GM18951 (cell line): ENCODE data around the gene DSG3.

Experiments
- POLR2A ChIP-seq: IDR thresholded peaks from 4 replicates; pipeline ENCODE4 v1.6.1; 2011; ENCODE audit warnings: mild to moderate bottlenecking; ENCODE audit not compliant: insufficient read length, insufficient read depth; ENCODE audit errors: extremely low read depth
- in situ Hi-C: fragments of 300-500 bp; cut with MboI; formaldehyde crosslinking; loops from one replicate; pipeline ENCODE4 v1.12.0; 2022; ENCODE audit warnings: low sequenced_read_pairs, mixed read lengths, inconsistent platforms; ENCODE audit not compliant: unreplicated experiment

Gene DSG3

DNA sequence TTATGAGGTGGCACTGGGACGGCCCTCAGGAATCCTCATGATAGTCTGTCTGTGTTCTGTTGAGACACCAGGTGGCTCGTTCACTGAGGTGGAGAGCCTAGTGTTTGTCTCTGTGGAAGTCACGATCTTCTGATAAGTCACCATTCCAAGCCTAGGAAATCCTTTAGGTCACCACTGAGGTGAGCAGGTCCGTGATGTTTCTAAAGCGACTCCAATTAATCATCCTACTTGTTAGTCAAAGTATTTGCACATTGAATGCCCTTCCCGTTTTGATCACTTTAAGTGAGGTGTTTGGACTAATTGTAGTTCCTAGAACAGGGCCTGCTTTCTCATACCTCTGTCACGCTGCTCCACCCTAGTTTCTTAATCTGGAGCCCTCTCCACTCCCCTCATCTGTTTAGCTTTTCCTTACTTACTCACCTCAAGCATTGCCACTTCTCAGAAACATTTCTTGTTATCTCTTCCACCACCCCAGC, 28.0 kb upstream of the DSG3 start:
- TF ChIP-seq POLR2A = no peak
- in situ Hi-C loops = no loop called here

DNA sequence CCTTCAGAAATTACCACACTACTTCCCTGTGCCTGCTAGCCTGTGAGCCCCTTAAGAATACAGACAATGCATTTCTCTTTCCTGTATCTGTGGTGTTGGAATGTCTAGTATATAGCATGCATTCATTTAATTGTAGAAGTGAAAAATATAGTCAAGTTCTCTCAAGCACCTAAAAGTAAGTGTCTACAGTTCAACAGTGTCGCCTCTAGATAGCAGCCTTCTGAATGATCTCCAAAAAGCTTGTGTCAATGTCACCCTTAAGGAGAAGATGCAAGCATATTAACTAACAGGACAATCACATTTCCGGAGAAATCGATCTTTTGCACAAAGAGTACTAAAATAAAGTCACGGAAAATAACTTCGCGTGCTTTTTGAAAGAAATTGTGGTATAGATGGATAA, 27.5 kb upstream of the DSG3 start:
- TF ChIP-seq POLR2A = no peak
- in situ Hi-C loops = no loop called here

DNA sequence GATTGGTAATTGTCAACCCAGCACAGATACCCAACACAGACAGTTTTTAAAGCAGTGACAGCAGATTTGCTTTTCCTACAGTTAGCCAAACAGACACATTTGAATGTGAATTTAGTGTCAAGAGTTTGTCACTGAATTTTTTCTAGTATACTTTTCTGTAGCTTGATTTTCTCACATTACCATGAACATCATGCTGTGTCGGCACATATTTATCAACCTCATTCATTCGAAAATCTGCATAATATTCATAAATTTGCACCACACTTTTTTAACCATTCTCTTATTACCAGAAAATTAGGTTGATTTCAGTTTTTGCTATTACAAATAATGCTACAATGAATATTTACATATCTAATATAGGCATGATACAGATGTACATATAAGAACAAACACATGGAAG, 27.0 kb upstream of the DSG3 start:
- in situ Hi-C loops = no loop called here
- TF ChIP-seq POLR2A = no peak

DNA sequence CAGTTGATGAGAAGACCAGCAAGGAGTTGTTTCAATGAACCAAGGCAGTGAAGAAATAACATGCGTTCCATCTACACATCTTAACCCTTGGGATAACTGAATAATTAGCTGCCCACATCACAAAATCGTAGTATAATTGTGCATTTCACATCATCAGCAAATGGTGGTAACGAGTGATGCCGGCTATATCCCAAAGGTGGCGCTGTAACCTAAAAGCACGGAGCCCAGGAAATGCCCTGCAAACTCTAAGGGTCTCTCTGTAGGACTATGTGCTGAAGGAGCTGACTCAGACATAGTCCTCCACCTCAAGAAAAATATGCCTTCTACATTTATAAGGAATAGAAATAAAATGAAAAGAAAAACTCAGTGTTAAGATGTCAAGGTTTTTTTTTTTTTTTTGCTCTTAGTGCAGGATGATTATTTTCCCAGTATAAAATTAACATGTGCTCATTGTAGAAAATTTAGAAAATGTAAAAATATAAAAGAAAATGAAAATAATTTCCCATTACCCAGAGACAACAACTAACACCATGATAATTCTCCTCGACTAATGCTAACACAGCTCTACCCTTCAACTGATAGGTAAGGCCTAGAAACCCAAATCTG, 23.1 kb upstream of the DSG3 start:
- in situ Hi-C loops = no loop called here
- no peak for TF ChIP-seq POLR2A

DNA sequence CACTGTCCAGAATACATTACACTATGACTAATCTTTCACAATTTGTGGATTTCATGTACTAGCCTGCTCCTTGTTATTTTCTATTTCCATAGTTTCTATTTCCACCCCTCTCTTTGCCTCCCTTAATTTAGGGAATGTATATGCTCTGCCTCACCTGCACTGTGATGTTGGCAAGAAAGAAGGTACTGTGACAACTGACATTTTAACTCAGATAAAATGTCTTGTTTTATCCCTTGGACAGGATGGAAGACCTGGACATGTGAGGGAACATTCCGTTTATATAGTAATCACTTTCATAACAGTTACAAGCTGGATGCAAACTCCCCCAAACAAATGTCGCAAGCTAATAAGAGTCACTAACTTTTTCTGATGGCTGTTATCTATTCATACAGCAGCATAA, 21.5 kb upstream of the DSG3 start:
- no peak for TF ChIP-seq POLR2A

GRCh38 chr18:31426871-31427406, 20.6 kb upstream of the DSG3 start:
- in situ Hi-C loops = no loop called here

More for the DNA sequence above, 21.5 kb upstream of the DSG3 start:
- in situ Hi-C loops = no loop called here

GRCh38 chr18:31428211-31428610, 19.3 kb upstream of the DSG3 start:
- no peak for TF ChIP-seq POLR2A
- in situ Hi-C loops = no loop called here

More at GRCh38 chr18:31426871-31427406, 20.6 kb upstream of the DSG3 start:
- no peak for TF ChIP-seq POLR2A

DNA sequence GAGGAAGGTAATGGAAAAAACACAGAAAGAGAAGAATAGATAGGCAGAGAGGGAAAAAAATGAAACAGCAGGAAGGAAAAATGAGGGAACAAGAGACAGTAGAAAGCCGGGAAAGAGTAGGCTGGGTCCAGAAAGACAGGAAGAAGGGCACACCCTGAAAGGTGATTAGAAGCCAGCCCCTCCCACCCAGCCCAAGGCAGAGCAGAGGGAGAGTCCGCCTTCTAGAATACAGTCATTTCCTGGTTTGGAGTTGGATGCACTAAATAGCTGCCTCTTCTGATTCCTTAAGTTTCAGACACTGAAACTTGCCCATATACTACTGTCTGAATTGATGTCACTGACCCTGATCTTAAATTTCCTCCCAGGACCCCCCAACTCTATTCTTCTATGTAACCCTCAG, 17.9 kb upstream of the DSG3 start:
- no peak for TF ChIP-seq POLR2A
- in situ Hi-C loops = no loop called here

GRCh38 chr18:31430072-31430471, 17.5 kb upstream of the DSG3 start:
- in situ Hi-C loops = no loop called here
- no peak for TF ChIP-seq POLR2A

DNA sequence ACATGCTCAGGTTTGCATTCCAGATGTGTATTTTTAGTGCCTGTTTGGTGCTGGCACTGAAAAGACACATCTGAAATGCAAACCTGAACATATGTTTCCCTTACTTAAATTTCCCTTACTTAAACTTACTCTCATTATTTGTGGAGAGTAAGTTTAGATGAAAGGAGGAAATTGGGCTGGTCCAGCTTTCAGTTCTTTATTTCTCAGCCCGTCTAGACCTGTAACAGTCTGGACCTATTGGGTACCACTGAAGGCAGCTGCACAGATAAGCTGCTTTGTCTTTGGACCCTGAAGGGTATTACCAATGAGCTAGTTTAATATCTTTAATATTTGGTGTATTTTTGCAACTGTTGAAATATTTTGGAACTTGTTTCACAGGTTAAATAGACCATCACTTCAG, 17.0 kb upstream of the DSG3 start:
- no peak for TF ChIP-seq POLR2A

GRCh38 chr18:31432316-31432715, 15.2 kb upstream of the DSG3 start:
- in situ Hi-C loops = no loop called here
- no peak for TF ChIP-seq POLR2A

More for the DNA sequence above, 17.0 kb upstream of the DSG3 start:
- in situ Hi-C loops = no loop called here

DNA sequence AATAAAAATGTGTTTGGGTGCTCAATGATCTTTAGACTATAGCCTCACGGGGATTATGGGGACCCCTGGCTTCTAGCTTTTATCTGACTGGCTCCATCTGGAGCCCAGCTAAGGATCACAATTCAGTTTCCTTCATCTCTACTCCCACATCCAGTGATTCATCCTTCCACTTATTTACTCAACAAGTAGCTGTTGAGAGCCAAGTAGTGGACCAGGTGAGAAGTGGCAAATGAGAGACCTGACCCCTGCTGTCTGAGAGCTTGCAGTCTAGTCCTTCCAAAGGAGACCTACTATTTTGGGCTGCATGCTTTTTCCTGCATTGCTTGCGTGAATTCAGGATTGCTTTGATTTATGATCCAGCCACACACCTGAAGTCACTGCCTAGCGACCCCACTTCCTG, 10.7 kb upstream of the DSG3 start:
- no peak for TF ChIP-seq POLR2A
- in situ Hi-C loops = no loop called here

GRCh38 chr18:31438402-31438801, 9.1 kb upstream of the DSG3 start:
- TF ChIP-seq POLR2A = no peak
- in situ Hi-C loops = no loop called here

- no peak for TF ChIP-seq POLR2A
- in situ Hi-C loops = no loop called here
Measured at GRCh38 chr18:31439807-31440325, 7.7 kb upstream of the DSG3 start.

DNA sequence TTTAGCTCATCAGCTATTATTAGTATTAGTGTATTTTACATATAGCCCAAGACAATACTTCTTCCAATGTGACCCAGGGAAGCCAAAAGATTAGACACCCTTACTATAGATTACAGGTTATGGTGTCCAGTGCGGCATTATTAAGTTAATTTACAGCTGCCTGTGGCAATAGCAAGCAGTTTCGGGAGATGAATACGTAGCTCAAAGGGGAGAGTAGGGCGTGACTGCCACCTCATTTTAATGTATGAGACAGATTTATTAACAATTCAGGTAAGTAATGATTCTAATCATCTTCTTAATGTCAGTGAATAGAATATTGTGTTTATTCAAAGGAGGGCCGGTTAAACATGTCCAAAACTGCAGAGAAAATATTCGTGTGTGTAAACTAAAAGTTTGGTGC, 6.8 kb upstream of the DSG3 start:
- in situ Hi-C loops = no loop called here

DNA sequence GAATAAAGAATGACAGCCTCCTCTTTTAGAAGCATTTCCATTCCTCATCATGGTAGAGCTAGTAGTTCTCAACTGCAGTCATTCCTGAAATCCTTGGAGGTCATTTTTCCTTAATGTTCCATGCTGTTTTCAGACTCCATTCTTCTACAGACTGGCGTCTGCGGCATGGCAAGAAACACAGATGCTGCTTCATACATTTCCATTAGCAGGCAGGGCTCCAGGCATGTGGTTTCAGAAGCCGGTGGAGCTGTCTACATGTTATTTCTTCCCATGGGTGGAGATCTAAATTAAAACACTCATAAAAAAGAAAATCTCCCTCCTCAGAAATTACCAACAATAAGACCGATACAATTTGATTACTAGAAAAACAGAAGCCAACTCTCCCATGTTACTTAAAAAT, 6.0 kb upstream of the DSG3 start:
- no peak for TF ChIP-seq POLR2A
- in situ Hi-C loops = no loop called here

More for the DNA sequence above, 6.8 kb upstream of the DSG3 start:
- no peak for TF ChIP-seq POLR2A
